NCI-H187 treated with DMSO at 0.1 percent for 48 hours (cell line): ENCODE results near the gene ABI1.

Experiments used
- DNase-seq: peaks from one replicate; lab custom pipeline; 2025; lab: John Stamatoyannopoulos, UW

ABI1 gene

DNA sequence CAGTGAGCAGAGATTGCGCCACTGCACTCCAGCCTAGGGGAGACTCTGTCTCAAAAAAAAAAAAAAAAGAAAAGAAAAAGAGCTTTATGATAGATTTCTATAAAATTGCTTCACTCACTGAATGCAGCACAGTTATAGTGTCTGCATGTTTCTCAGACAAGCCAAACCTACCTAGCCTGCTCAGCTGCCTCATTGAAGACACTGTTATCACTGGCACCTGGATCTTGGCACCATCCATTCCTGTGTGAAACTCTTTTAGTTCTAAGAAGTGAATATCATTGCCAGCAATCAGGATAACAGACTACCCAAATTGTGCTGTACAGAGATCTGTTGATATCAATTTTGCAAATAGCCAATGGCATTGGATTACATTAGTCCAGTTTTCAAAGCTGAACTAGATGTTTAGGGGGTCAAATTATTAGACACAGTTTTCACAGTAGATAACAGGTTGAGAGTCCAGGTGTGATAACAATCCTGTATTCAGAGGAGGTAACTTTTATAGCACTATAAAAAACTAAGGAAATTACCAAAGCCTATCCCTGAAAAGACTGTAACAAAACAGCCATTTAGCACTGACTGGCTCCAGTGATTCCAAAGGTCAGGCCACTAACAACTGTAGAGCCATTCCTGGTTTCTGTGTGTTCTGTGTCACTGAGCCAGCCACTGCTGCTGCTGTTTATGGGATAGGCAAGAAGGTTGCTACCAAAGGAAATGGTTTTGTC, 146.2 kb downstream of the ABI1 start:
- no peak for DNase-seq

DNA sequence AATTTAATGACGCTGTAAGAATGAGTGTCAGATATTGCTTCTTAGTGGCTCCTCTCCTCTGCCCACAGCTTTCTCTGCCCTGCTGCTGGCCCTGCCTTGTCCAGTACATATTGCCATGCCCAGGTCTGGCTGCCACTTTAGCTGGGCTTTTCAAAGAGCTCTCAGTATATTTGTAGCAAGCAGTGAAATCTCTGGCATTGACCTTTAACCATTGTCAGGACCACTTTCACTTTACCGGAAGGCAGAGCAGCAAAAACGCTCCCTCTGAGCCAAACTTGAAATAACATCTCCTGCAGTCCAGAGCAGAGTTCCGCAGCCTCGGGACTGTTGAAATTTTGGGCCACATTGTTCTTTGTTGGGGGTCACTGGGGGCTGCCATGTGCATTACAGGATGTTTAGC, 149.4 kb downstream of the ABI1 start:
- DNase-seq = no peak

DNA sequence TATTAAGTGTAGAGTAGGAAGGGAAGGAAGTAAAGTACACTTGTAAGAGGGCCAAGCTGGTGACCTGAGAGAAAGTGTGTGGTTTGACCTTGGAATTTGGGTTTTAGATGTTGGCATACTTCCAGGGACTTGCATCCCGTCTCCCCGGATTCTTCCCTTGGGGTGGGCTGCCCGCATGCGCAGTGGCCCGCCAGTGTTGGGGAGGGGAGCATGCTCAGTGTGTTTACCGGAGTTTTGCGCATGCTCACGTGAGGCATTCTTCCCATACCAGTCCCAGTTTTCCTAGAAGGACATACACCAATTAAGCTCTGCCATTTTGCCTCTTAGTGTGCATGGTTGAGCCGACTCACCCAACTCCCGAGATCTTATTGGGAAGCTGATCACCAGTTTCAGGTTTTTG, 153.8 kb downstream of the ABI1 start:
- no peak for DNase-seq

DNA sequence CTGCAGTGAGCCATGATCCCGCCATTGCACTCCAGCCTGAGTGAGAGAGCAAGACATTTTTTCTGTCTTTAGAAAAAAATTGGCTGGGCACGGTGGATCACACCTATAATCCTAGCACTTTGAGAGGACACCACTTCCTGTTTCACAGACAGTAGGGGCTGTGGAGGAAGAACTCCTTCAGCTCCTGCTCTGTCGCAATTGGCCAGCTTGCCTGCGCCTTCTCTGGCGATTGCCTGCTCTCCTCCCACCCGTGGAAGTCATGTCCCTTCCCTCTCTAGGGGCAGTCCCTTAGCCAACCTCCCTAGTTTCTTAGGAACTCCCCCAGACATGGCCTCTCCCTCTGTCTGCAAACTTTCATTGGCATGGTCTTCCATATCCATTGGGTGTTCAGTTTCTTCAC, 154.6 kb downstream of the ABI1 start:
- no peak for DNase-seq

DNA sequence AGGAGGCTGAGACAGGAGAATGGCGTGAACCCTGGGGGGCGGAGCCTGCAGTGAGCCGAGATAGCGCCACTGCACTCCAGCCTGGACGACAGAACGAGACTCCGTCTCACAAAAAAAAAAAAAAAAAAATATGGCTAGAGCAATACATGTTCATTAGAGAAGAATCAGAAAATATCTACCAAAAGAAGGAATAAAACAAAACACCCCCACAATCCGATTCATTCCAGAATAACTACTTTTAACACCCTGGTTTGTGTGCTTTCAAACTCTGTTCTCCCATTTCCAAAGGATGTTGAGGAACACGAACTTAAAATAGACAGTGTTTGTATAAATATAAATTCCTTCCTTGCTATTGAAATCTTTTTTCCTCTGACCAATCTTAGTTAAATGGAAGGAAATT, 156.8 kb downstream of the ABI1 start:
- DNase-seq = no peak

DNA sequence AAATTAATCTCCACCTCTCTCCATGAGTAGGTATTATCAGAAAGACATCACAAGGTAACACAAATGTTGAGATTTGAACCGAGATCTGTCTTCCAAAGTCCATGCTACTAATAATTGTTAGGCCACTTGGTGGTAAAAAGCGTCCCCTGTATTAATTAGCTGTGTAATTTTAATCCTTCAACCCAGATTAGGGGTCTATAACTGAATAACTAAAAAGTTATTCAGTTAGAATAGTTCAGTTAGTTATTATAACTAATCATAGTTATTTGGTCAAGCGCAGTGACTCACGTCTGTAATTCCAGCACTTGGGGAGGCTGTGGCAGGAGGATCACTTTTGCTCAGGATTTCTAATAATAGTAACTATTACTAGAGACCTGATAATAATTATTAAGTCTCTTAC, 157.7 kb downstream of the ABI1 start:
- no peak for DNase-seq

DNA sequence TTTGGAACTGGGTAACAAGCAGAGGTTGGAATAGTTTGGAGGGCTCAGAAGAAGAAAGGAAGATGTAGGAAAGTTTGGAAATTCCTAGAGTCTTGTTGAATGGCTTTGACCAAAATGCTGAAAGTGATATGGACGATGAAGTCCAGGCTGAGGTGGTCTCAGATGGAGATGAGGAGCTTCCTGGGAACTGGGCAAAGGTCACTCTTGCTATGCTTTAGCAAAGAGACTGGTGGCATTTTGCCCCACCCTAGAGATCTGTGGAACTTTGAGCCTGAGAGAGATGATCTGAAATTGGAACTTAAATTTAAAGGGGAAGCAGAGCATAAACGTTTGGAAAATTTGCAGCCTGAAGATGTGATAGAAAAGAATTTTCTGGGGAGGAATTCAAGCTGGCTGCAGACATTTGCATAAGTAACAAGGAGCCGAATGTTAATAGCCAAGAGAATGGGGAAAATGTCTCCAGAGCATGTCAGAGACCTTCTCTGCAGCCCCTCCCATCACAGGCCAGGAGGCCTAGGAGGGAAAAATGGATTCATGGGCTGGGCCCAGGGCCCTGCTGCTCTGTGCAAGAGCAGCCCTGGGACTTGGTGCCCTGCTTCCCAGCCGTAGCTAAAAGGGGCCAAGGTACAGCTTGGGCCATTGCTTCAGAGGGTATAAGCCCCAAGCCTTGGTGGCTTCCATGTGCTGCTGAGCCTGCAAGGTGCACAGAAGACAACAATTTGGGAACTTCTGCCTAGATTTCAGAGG, 159.7 kb downstream of the ABI1 start:
- DNase-seq = no peak

DNA sequence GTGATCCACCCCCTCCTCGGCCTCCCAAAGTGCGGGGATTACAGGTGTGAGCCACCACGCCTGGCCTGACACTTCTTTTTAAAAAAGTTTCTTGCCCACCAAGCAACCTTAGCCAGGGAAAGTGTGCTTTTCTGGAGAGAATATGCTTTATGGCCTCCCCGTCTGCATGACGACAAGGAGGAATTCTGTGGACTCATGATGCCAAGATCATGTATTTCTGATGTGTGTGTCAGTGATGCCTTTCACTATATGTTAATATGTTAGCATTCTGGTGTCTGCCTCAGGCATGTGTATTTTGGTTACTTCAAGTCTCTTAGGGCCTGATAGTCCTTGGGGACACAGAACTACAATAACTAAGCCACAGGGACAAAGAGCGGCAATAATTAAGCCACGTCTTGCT, 161.1 kb downstream of the ABI1 start:
- DNase-seq = no peak

DNA sequence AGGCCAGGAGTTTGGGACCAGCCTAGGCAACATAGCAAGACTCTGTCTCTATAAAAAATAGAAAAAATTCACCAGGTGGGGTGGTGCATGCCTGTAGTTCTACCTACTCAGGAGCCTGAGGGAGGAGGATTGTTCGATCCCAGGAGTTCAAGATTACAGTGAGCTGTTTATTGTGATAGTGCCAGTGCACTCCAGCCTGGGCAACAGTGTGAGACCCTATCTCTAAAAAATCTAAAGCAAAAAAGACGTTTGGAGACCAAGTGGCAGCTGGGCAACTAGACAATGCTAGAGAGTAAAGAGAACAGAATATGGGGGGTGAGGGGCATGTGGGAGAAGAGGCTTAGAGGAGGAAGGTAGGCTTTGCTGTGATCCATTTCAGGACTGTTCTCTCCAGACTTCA, 161.8 kb downstream of the ABI1 start:
- DNase-seq = no peak

DNA sequence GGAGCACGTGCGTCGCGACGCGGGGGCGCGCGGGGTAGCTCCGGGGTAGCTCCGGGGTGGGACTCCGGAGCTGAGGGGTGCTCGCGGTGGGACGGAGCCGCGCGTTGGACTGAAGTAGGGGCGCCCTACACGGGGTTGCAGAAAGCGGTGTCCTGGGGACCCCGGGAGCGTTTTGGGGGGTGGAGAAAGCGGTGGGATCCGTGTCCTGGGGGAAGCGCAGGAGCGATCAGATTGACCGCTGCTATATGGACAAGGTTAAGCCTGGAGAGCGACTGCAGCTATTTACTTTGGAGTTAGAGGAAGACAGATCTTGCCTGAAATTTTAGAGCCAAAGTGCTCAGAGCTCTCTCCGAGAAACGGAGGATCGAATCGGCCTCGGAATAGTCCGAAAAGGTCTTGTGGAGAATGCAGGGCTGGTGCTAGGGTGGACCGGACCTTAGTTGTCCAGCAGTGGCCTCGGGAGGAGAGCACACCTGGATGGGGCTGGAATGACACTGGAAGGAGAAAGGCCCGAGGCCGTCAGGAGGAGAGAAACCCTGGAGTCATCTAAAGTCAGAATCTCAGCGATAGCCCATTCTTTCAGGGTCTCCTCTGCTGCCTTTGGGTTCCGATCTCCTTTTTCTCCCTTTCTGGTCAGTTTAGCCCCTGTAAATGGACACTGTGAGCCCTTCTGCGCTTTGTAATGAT, 162.7 kb downstream of the ABI1 start:
- DNase-seq = no peak

DNA sequence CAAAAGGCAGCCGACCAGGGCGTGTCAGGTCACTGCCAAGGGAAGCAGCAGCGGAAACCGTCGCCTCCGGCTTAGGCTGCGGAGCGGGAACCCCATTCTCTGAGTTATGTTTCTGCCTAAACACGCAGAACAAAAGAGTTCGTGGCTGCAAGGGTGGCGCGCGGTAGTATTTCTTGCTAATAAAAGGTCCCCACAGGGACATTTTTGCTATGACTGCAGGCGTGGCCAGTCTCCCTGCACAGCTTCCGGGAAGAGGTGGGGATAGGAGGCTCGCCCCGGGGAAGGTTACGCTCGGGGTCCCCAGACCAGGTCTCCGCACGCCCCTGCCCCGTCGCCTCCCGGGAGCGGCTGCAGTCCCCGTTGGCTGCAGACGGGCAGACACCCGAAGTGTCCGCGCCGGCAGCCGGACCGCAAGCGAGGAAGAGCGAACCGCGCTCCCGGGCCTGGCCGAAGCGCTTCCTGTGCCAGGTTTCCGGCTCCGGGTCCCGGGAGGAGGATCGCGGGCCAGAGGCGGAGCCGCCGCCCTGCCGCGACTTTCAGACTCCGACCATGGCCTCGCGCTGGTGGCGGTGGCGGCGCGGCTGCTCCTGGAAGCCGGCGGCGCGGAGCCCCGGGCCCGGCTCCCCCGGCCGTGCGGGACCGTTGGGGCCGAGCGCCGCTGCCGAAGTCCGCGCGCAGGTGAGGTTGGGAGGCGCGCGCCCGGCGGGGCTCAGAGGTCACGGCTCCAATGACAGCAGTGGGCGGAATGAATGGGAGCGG, 163.4 kb downstream of the ABI1 start, which contains the start of gene PDSS1:
Gene PDSS1 (plus strand): TSS at position 539 of the 759 bp plus-strand sequence. CDS start 11 bp downstream, at position 550.
- DNase-seq = no peak

DNA sequence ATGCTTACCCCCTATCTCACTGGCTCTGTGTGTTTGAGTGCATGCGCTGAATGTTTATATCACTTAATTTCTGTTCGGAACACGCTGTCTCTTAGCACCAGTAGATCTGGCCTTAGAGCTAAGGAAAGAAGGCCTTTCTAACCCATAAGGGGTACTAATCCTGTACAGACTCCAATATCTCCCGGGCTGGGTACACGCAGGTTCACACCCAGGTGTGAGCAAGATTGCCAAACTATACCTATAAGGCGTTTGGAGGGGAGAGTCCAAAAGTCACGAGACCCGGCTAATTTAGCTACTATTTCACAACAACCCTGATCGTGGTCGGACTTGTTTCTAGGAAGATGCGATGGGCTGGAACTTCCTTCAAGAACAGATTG, 164.0 kb downstream of the ABI1 start:
- no peak for DNase-seq
